Natural killer cell treated with Interleukin-12 subunit alpha and Interleukin-12 subunit beta and Interleukin-15 and Interleukin-18, amount 100 ng/mL, for 72 hours (primary cell): ENCODE measurements around the gene STK39. TPM values are rescaled to one million over a fixed set of nuclear protein-coding genes. Genes with fewer than 3 reads are reported as not detected.
A peak's percentile ranks its signal among the peaks of the same experiment; 100 is the strongest.

Experiments
- ATAC-seq, 2 donors: fragments of 150-1000 bp; cut with Tn5 transposase in 1 of 2; sonication (Bioruptor Pico), chemical (Tn5 transposase) in 1 of 2; 2 replicates each; pipeline ENCODE4 v1.10.0; 2021
- DNase-seq: peaks from one replicate; pipeline ENCODE4 v3.0.0; 2022; ENCODE audit warnings: low spot score
- H3K27ac Mint-ChIP-seq, 2 donors: 1 replicate in 1 of 2; 2 replicates in 1 of 2; pipeline ENCODE4 v1.8.0; 2022; ENCODE audit warnings: mixed read lengths in 2 of 2, mild to moderate bottlenecking in 1 of 2, moderate library complexity in 1 of 2
- H3K27me3 Mint-ChIP-seq, 2 donors: 1 replicate in 1 of 2; 2 replicates in 1 of 2; pipeline ENCODE4 v1.8.0; 2022; ENCODE audit warnings: mixed read lengths in 2 of 2
- H3K36me3 Mint-ChIP-seq: one replicate; pipeline ENCODE4 v1.8.0; 2022; ENCODE audit warnings: mixed read lengths
- H3K4me1 Mint-ChIP-seq, 2 donors: 1 replicate in 1 of 2; 2 replicates in 1 of 2; pipeline ENCODE4 v1.8.0; 2022; ENCODE audit warnings: low read depth in 2 of 2, mixed read lengths in 2 of 2, mild to moderate bottlenecking in 1 of 2
- H3K4me3 Mint-ChIP-seq: one replicate; pipeline ENCODE4 v1.8.0; 2022; ENCODE audit warnings: mixed read lengths
- H3K9me3 Mint-ChIP-seq: 2 replicates; pipeline ENCODE4 v1.8.0; 2022; ENCODE audit warnings: mixed read lengths
- total RNA-seq, 2 donors: library from RNA; stranded (reverse); gene quantifications; one replicate each; pipeline ENCODE4 v1.2.3, GENCODE V29; 2022

STK39 gene
- total RNA-seq, 2 donors from 2014 or later, result 39.1 to 52.0 TPM

GRCh38 chr2:168160897-168161296 is 86.5 kb downstream of the STK39 start:
- ATAC-seq (peak in 1 of 2 donors; percentile 45), DNase-seq (no peak)
- no peaks in the 10 kb centered on the region for H3K9me3 Mint-ChIP-seq
- peaks cover 8% of the 10 kb centered on the region for H3K36me3 Mint-ChIP-seq
- H3K27me3 Mint-ChIP-seq, result no peaks in the 10 kb centered on the region
- H3K4me1 Mint-ChIP-seq, result peaks cover 28 to 32% of the 10 kb centered on the region in 2 donors
- H3K4me3 Mint-ChIP-seq, result no peak overlapping the region
- H3K27ac Mint-ChIP-seq, result no peak overlapping the region

GRCh38 chr2:168159754-168160585 is 87.4 kb downstream of the STK39 start:
- Mint-ChIP-seq H3K4me3 (no peak overlapping the region), H3K27me3 (no peaks in the 10 kb centered on the region), H3K9me3 (no peaks in the 10 kb centered on the region), H3K27ac (no peak overlapping the region), H3K4me1 (peaks cover 23 to 35% of the 10 kb centered on the region in 2 donors), H3K36me3 (peaks cover 8% of the 10 kb centered on the region)
- ATAC-seq, result no peak
- no peak for DNase-seq

GRCh38 chr2:168158586-168158985 is 88.8 kb downstream of the STK39 start:
- Mint-ChIP-seq H3K9me3 (no peaks in the 10 kb centered on the region), H3K27me3 (no peaks in the 10 kb centered on the region), H3K36me3 (peaks cover 6% of the 10 kb centered on the region), H3K27ac (peak overlapping the region in 1 of 2 donors; percentile 69), H3K4me3 (no peak overlapping the region), H3K4me1 (peaks cover 22 to 37% of the 10 kb centered on the region in 2 donors)
- no peak for DNase-seq
- no peak for ATAC-seq

- Mint-ChIP-seq H3K4me3 (no peak overlapping the region), H3K27ac (peak overlapping the region in 1 of 2 donors; percentile 69), H3K9me3 (no peaks in the 10 kb centered on the region), H3K4me1 (peaks cover 21 to 35% of the 10 kb centered on the region in 2 donors), H3K27me3 (no peaks in the 10 kb centered on the region), H3K36me3 (no peaks in the 10 kb centered on the region)
- ATAC-seq, result no peak
- no peak for DNase-seq
These were observed 89.5 kb downstream of the STK39 start for GRCh38 chr2:168157926-168158325.

- ATAC-seq, result no peak
- DNase-seq, result no peak
- Mint-ChIP-seq H3K4me3 (no peak overlapping the region), H3K27ac (peak overlapping the region; percentile 15 to 69), H3K36me3 (no peaks in the 10 kb centered on the region), H3K4me1 (peaks cover 21 to 38% of the 10 kb centered on the region in 2 donors), H3K27me3 (no peaks in the 10 kb centered on the region), H3K9me3 (no peaks in the 10 kb centered on the region)
These were observed 90.3 kb downstream of the STK39 start for GRCh38 chr2:168157070-168157469.

GRCh38 chr2:168156661-168157060 is 90.7 kb downstream of the STK39 start:
- no peak overlapping the region for H3K4me3 Mint-ChIP-seq
- ATAC-seq (peak; percentile 36 to 44), DNase-seq (no peak)
- H3K9me3 Mint-ChIP-seq, result no peaks in the 10 kb centered on the region
- peak overlapping the region; percentile 15 to 69 for H3K27ac Mint-ChIP-seq
- no peaks in the 10 kb centered on the region for H3K36me3 Mint-ChIP-seq
- H3K27me3 Mint-ChIP-seq, result no peaks in the 10 kb centered on the region
- H3K4me1 Mint-ChIP-seq, result peaks cover 21 to 38% of the 10 kb centered on the region in 2 donors

- H3K4me3 Mint-ChIP-seq, result no peak overlapping the region
- peaks cover 21 to 43% of the 10 kb centered on the region in 2 donors for H3K4me1 Mint-ChIP-seq
- DNase-seq (no peak), ATAC-seq (no peak)
- peak overlapping the region; percentile 30 to 59 for H3K27ac Mint-ChIP-seq
- H3K36me3 Mint-ChIP-seq, result no peaks in the 10 kb centered on the region
- H3K9me3 Mint-ChIP-seq, result no peaks in the 10 kb centered on the region
- H3K27me3 Mint-ChIP-seq, result no peaks in the 10 kb centered on the region
These were observed 91.7 kb downstream of the STK39 start for GRCh38 chr2:168155680-168156079.

- ATAC-seq, result no peak
- Mint-ChIP-seq H3K9me3 (no peaks in the 10 kb centered on the region), H3K27me3 (no peaks in the 10 kb centered on the region), H3K27ac (peak overlapping the region; percentile 30 to 59), H3K4me3 (no peak overlapping the region), H3K4me1 (peaks cover 21 to 44% of the 10 kb centered on the region in 2 donors), H3K36me3 (no peaks in the 10 kb centered on the region)
- DNase-seq, result no peak
These were observed 92.3 kb downstream of the STK39 start for GRCh38 chr2:168155046-168155445.

GRCh38 chr2:168152902-168153530 is 94.4 kb downstream of the STK39 start:
- Mint-ChIP-seq H3K4me3 (no peak overlapping the region), H3K27me3 (no peaks in the 10 kb centered on the region), H3K27ac (peak overlapping the region in 1 of 2 donors; percentile 6), H3K4me1 (peaks cover 29 to 58% of the 10 kb centered on the region in 2 donors), H3K9me3 (no peaks in the 10 kb centered on the region), H3K36me3 (no peaks in the 10 kb centered on the region)
- DNase-seq (no peak), ATAC-seq (no peak)

- Mint-ChIP-seq H3K4me1 (peaks cover 14 to 39% of the 10 kb centered on the region in 2 donors), H3K36me3 (no peaks in the 10 kb centered on the region), H3K27me3 (no peaks in the 10 kb centered on the region), H3K9me3 (no peaks in the 10 kb centered on the region), H3K27ac (peak overlapping the region; percentile 25 to 30), H3K4me3 (no peak overlapping the region)
- no peak for ATAC-seq
- DNase-seq, result no peak
These were observed 97.4 kb downstream of the STK39 start for GRCh38 chr2:168149986-168150385.

- no peaks in the 10 kb centered on the region for H3K9me3 Mint-ChIP-seq
- no peaks in the 10 kb centered on the region for H3K27me3 Mint-ChIP-seq
- peak; percentile 53 to 65 for ATAC-seq
- peak overlapping the region; percentile 32 for H3K4me3 Mint-ChIP-seq
- H3K4me1 Mint-ChIP-seq, result peaks cover 14 to 41% of the 10 kb centered on the region in 2 donors
- H3K27ac Mint-ChIP-seq, result peak overlapping the region; percentile 25 to 30
- no peaks in the 10 kb centered on the region for H3K36me3 Mint-ChIP-seq
- DNase-seq, result no peak
These were observed 98.0 kb downstream of the STK39 start for GRCh38 chr2:168149150-168149974.

GRCh38 chr2:168147830-168148794 is 99.3 kb downstream of the STK39 start:
- peaks cover 10 to 41% of the 10 kb centered on the region in 2 donors for H3K4me1 Mint-ChIP-seq
- no peaks in the 10 kb centered on the region for H3K27me3 Mint-ChIP-seq
- DNase-seq (no peak), ATAC-seq (no peak)
- H3K27ac Mint-ChIP-seq, result peak overlapping the region in 1 of 2 donors; percentile 40
- no peak overlapping the region for H3K4me3 Mint-ChIP-seq
- H3K9me3 Mint-ChIP-seq, result no peaks in the 10 kb centered on the region
- H3K36me3 Mint-ChIP-seq, result no peaks in the 10 kb centered on the region
